ENCODE measurements around the gene MACROD2.
A peak's percentile ranks its signal among the peaks of the same experiment; 100 is the strongest.

MACROD2 gene

GRCh38 chr20:15579688-15580087, 1584.4 kb downstream of the MACROD2 start:
- DNase-seq, result no peak
- H3K9me3 ChIP-seq, result no peaks in the 10 kb centered on the region
- no peak overlapping the region for H3K4me3 ChIP-seq (ENCODE audit: low read depth, low read length)
- H3K36me3 ChIP-seq, result no peaks in the 10 kb centered on the region
- no peak for TF ChIP-seq CTCF (IDR thresholded peaks at IDR 0.05; ENCODE audit: low read depth, low read length)
- peaks cover 3% of the 10 kb centered on the region; the same call in 1 of the 2 replicates for H3K27me3 ChIP-seq
- no peaks in the 10 kb centered on the region for H3K4me1 ChIP-seq

GRCh38 chr20:15582146-15582760, 1586.9 kb downstream of the MACROD2 start:
- Histone ChIP-seq H3K4me1 (no peaks in the 10 kb centered on the region), H3K4me3 (ENCODE audit: low read depth, low read length) (no peak overlapping the region)

GRCh38 chr20:15584507-15584906, 1589.2 kb downstream of the MACROD2 start:
- H3K36me3 ChIP-seq, result no peaks in the 10 kb centered on the region
- no peak overlapping the region for H3K4me3 ChIP-seq (ENCODE audit: low read depth, low read length)
- no peak for DNase-seq
- no peaks in the 10 kb centered on the region; the same call in 1 of the 2 replicates for H3K4me1 ChIP-seq
- 0 out of 2 replicates have a peak, but pooled peaks have one; percentile 18 for TF ChIP-seq CTCF (IDR thresholded peaks at IDR 0.05; ENCODE audit: low read depth, low read length)
- no peaks in the 10 kb centered on the region for H3K27me3 ChIP-seq
- no peaks in the 10 kb centered on the region; the same call in 1 of the 2 replicates for H3K9me3 ChIP-seq

More at GRCh38 chr20:15582146-15582760, 1586.9 kb downstream of the MACROD2 start:
- peaks cover 3% of the 10 kb centered on the region; the same call in 1 of the 2 replicates for H3K27me3 ChIP-seq
- no peak for DNase-seq
- no peaks in the 10 kb centered on the region for H3K9me3 ChIP-seq
- no peaks in the 10 kb centered on the region for H3K36me3 ChIP-seq
- TF ChIP-seq CTCF (IDR thresholded peaks at IDR 0.05; ENCODE audit: low read depth, low read length), result no peak

- H3K4me3 ChIP-seq (ENCODE audit: low read depth, low read length), result no peak overlapping the region
Observed at GRCh38 chr20:15593081-15593480, 1597.8 kb downstream of the MACROD2 start.

GRCh38 chr20:15594158-15594695, 1598.9 kb downstream of the MACROD2 start:
- H3K4me3 ChIP-seq (ENCODE audit: low read depth, low read length), result no peak overlapping the region
- no peaks in the 10 kb centered on the region for H3K36me3 ChIP-seq
- DNase-seq, result no peak
- no peak for TF ChIP-seq CTCF (IDR thresholded peaks at IDR 0.05; ENCODE audit: low read depth, low read length)
- no peaks in the 10 kb centered on the region for H3K9me3 ChIP-seq
- no peaks in the 10 kb centered on the region for H3K27me3 ChIP-seq
- peaks cover 7% of the 10 kb centered on the region for H3K4me1 ChIP-seq

More at GRCh38 chr20:15593081-15593480, 1597.8 kb downstream of the MACROD2 start:
- no peak for TF ChIP-seq CTCF (IDR thresholded peaks at IDR 0.05; ENCODE audit: low read depth, low read length)
- no peaks in the 10 kb centered on the region for H3K27me3 ChIP-seq
- no peaks in the 10 kb centered on the region for H3K36me3 ChIP-seq
- no peaks in the 10 kb centered on the region; the same call in 1 of the 2 replicates for H3K9me3 ChIP-seq
- peaks cover 7% of the 10 kb centered on the region for H3K4me1 ChIP-seq
- no peak for DNase-seq

GRCh38 chr20:15596220-15596890, 1601.0 kb downstream of the MACROD2 start:
- DNase-seq, result no peak
- no peak for TF ChIP-seq CTCF (IDR thresholded peaks at IDR 0.05; ENCODE audit: low read depth, low read length)
- no peaks in the 10 kb centered on the region for H3K9me3 ChIP-seq
- peaks cover 7% of the 10 kb centered on the region for H3K4me1 ChIP-seq
- no peaks in the 10 kb centered on the region for H3K36me3 ChIP-seq
- no peaks in the 10 kb centered on the region for H3K27me3 ChIP-seq
- H3K4me3 ChIP-seq (ENCODE audit: low read depth, low read length), result no peak overlapping the region
